ENCODE measurements around the gene MACROD2. TPM values are rescaled to one million over a fixed set of nuclear protein-coding genes. Genes with fewer than 3 reads are reported as not detected.

MACROD2 gene
- total RNA-seq, 1 experiment from 2014 or later, result 1.6 TPM

- no peaks in the 10 kb centered on the region for H3K36me3 Mint-ChIP-seq (ENCODE audit: insufficient read depth in 1 of 3, low read depth in 3 of 3)
- Histone ChIP-seq H4K5ac (ENCODE audit: insufficient read length, low read depth, low read length) (no peak overlapping the region), H4K8ac (replicated peaks; ENCODE audit: insufficient read length, low read depth, low read length) (no peak overlapping the region), H3K4ac (ENCODE audit: low read depth, low read length) (no peak overlapping the region), H3K23me2 (ENCODE audit: insufficient read length, low read depth, low read length, poor library complexity, severe bottlenecking) (no peaks in the 10 kb centered on the region), H4K91ac (ENCODE audit: insufficient read length, low read depth, low read length) (no peak overlapping the region), H3K23ac (ENCODE audit: insufficient read length, low read depth, low read length) (no peak overlapping the region), H2BK120ac (ENCODE audit: low read depth, low read length, poor library complexity, severe bottlenecking) (no peak overlapping the region), H3K79me2 (ENCODE audit: insufficient read depth, low read length) (no peaks in the 10 kb centered on the region), H2AK5ac (ENCODE audit: insufficient read length, low read length) (no peak overlapping the region), H3K9me3 (ENCODE audit: control insufficient read depth, low read depth, low read length) (no peaks in the 10 kb centered on the region), H2AFZ (ENCODE audit: low read length) (no peak overlapping the region), H4K20me1 (ENCODE audit: control insufficient read depth, insufficient read depth, insufficient read length) (no peaks in the 10 kb centered on the region), H2BK20ac (ENCODE audit: low read depth, low read length, poor library complexity, severe bottlenecking) (no peak overlapping the region), H3K14ac (ENCODE audit: insufficient read depth, low read length) (no peak overlapping the region), H3K27me3 (ENCODE audit: insufficient read depth, low read length) (no peaks in the 10 kb centered on the region), H3K9ac (ENCODE audit: extremely low read depth, insufficient read length, low read length) (no peak overlapping the region), H3T11ph (ENCODE audit: low read length) (no peak overlapping the region), H2BK15ac (ENCODE audit: low read depth, low read length) (no peak overlapping the region), H3K56ac (ENCODE audit: insufficient read length, low read depth, low read length) (no peak overlapping the region), H3K27ac (ENCODE audit: insufficient read length, low read depth, low read length) (no peak overlapping the region), H3K18ac (ENCODE audit: insufficient read length, low read depth, low read length) (no peak overlapping the region), H3K4me2 (ENCODE audit: insufficient read depth, insufficient read length, low read length) (no peak overlapping the region), H2BK5ac (ENCODE audit: insufficient read length, low read length) (no peak overlapping the region), H3K79me1 (ENCODE audit: insufficient read depth, low read depth, low read length, poor library complexity, severe bottlenecking) (no peaks in the 10 kb centered on the region), H2BK12ac (ENCODE audit: insufficient read length, low read depth, low read length) (no peak overlapping the region), H3K4me1 (ENCODE audit: insufficient read depth, low read length) (no peaks in the 10 kb centered on the region; the same call in 1 of the 2 replicates)
- peaks cover 3 to 13% of the 10 kb centered on the region in 2 experiments; a peak in 3 of 4 replicates for H3K4me1 Mint-ChIP-seq
- H3K27ac Mint-ChIP-seq, result peak overlapping the region in 1 of 3 experiments; percentile 7; a peak in 1 of 7 replicates
- peaks cover 0 to 2% of the 10 kb centered on the region in 2 experiments; a peak in 2 of 5 replicates for H3K9me3 Mint-ChIP-seq
- no peak for DNase-seq
- WGBS (ENCODE audit: extremely low coverage, insufficient read length, low lambda C conversion rate), result no CpG with 5 or more reads among the region's 3 CpGs
- TF ChIP-seq CTCF (conservative IDR thresholded peaks at IDR 0.05), result no peak
- no peak overlapping the region for H3K4me3 Mint-ChIP-seq
- H3K27me3 Mint-ChIP-seq (ENCODE audit: low read depth), result no peaks in the 10 kb centered on the region
Observed at GRCh38 chr20:14765370-14765701, 770.0 kb downstream of the MACROD2 start.

Data from H9 (cell line).